ENCODE measurements around the gene LONRF3. TPM values are rescaled to one million over a fixed set of nuclear protein-coding genes. Genes with fewer than 3 reads are reported as not detected.
A peak's percentile ranks its signal among the peaks of the same experiment; 100 is the strongest.

LONRF3 gene
- total and polyA plus RNA-seq, 8 donors = 1.4 to 7.1 (median 3.6) TPM

GRCh38 chrX:118945921-118946320, 28.5 kb upstream of the LONRF3 start:
- Histone ChIP-seq H3K27me3 (peaks cover 0 to 3% (median 0%) of the 10 kb centered on the region in 4 donors), H3K9me3 (no peaks in the 10 kb centered on the region), H3K4me3 (no peak overlapping the region), H3K27ac (no peak overlapping the region), H3K4me1 (no peaks in the 10 kb centered on the region), H3K36me3 (no peaks in the 10 kb centered on the region)
- ATAC-seq (no peak), FAIRE-seq (no peak), DNase-seq (no peak)
- intact Hi-C loops (cut with DNase I) = no loop called here
- TF ChIP-seq, protein P1, sequence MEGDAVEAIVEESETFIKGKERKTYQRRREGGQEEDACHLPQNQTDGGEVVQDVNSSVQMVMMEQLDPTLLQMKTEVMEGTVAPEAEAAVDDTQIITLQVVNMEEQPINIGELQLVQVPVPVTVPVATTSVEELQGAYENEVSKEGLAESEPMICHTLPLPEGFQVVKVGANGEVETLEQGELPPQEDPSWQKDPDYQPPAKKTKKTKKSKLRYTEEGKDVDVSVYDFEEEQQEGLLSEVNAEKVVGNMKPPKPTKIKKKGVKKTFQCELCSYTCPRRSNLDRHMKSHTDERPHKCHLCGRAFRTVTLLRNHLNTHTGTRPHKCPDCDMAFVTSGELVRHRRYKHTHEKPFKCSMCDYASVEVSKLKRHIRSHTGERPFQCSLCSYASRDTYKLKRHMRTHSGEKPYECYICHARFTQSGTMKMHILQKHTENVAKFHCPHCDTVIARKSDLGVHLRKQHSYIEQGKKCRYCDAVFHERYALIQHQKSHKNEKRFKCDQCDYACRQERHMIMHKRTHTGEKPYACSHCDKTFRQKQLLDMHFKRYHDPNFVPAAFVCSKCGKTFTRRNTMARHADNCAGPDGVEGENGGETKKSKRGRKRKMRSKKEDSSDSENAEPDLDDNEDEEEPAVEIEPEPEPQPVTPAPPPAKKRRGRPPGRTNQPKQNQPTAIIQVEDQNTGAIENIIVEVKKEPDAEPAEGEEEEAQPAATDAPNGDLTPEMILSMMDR (IDR thresholded peaks at IDR 0.05) = no peak
- WGBS, 2 donors = 59 to 67% methylated on average over 2 of the region's 2 CpGs

- TF ChIP-seq, protein P1 (IDR thresholded peaks at IDR 0.05) = no peak
- FAIRE-seq = no peak
- no peak overlapping the region for H3K4me3 ChIP-seq
- no peaks in the 10 kb centered on the region for H3K4me1 ChIP-seq
- H3K36me3 ChIP-seq = no peaks in the 10 kb centered on the region
- intact Hi-C loops (cut with DNase I) = no loop called here
- H3K27ac ChIP-seq = no peak overlapping the region
- WGBS, 2 donors = 64 to 82% methylated on average over 1 of the region's 1 CpG
- DNase-seq = no peak
- peaks cover 0 to 3% (median 0%) of the 10 kb centered on the region in 4 donors for H3K27me3 ChIP-seq
- H3K9me3 ChIP-seq = no peaks in the 10 kb centered on the region
- ATAC-seq = no peak
Measured at GRCh38 chrX:118948270-118948669, 26.1 kb upstream of the LONRF3 start.

- TF ChIP-seq, protein P1 (IDR thresholded peaks at IDR 0.05) = no peak
- 40 to 45% methylated on average over 4 of the region's 4 CpGs for WGBS, 2 donors
- no peaks in the 10 kb centered on the region for H3K36me3 ChIP-seq
- DNase-seq (no peak), FAIRE-seq (no peak), ATAC-seq (no peak)
- H3K27ac ChIP-seq = no peak overlapping the region
- no peak overlapping the region for H3K4me3 ChIP-seq
- no peaks in the 10 kb centered on the region for H3K4me1 ChIP-seq
- no peaks in the 10 kb centered on the region for H3K9me3 ChIP-seq
- peaks cover 0 to 10% (median 0%) of the 10 kb centered on the region in 4 donors for H3K27me3 ChIP-seq
- intact Hi-C loops (cut with DNase I) = no loop called here
Measured at GRCh38 chrX:118961866-118962560, 12.4 kb upstream of the LONRF3 start.

GRCh38 chrX:118963159-118963558, 11.3 kb upstream of the LONRF3 start:
- Histone ChIP-seq H3K9me3 (no peaks in the 10 kb centered on the region), H3K27me3 (peaks cover 0 to 10% (median 0%) of the 10 kb centered on the region in 4 donors), H3K36me3 (no peaks in the 10 kb centered on the region), H3K27ac (no peak overlapping the region), H3K4me1 (no peaks in the 10 kb centered on the region), H3K4me3 (no peak overlapping the region)
- FAIRE-seq = no peak
- 94 to 96% methylated on average over 2 of the region's 2 CpGs for WGBS, 2 donors
- ATAC-seq = no peak
- TF ChIP-seq, protein P1 (IDR thresholded peaks at IDR 0.05) = no peak
- DNase-seq = no peak
- intact Hi-C loops (cut with DNase I) = no loop called here

- WGBS, 2 donors = 47 to 52% methylated on average over 2 of the region's 2 CpGs
- DNase-seq (no peak), FAIRE-seq (no peak), ATAC-seq (peak in 2 of 4 donors; percentile 19 to 44)
- Histone ChIP-seq H3K4me1 (no peaks in the 10 kb centered on the region), H3K36me3 (no peaks in the 10 kb centered on the region), H3K4me3 (no peak overlapping the region), H3K9me3 (no peaks in the 10 kb centered on the region), H3K27me3 (peaks cover 0 to 6% (median 0%) of the 10 kb centered on the region in 4 donors), H3K27ac (no peak overlapping the region)
- intact Hi-C loops (cut with DNase I) = no loop called here
- TF ChIP-seq, protein P1 (IDR thresholded peaks at IDR 0.05) = no peak
Measured at GRCh38 chrX:118964252-118964651, 10.2 kb upstream of the LONRF3 start.
